HTERT RPE-1 (cell line): Measurements from ENCODE around the gene ABCD1.
"Not testable (repeated sequence)": the region's sequence is repeated elsewhere in the genome, so short reads cannot be mapped to it uniquely, and the experiment has no call there.

ENCODE experiments used
- in situ Hi-C: fragments of 300-500 bp; cut with MboI; formaldehyde crosslinking; loops from 4 replicates; pipeline ENCODE4 v1.14.3; 2020; ENCODE audit warnings: low sequenced_read_pairs

The ABCD1 gene

DNA sequence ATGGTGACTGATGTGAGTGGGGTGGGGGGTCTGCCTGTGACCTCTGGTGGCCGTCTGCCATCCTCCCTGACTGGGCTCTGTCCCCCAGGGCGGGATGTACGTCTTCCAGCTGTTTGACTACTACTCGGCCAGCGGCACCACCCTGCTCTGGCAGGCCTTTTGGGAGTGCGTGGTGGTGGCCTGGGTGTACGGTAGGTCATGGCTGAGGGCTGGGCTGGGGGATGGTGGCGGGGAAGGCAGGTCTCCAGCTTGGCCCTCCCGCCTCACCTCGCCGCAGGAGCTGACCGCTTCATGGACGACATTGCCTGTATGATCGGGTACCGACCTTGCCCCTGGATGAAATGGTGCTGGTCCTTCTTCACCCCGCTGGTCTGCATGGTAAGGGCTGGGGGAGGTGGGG is 30.4 kb upstream of the ABCD1 start:
- in situ Hi-C loops = not testable (repeated sequence)

DNA sequence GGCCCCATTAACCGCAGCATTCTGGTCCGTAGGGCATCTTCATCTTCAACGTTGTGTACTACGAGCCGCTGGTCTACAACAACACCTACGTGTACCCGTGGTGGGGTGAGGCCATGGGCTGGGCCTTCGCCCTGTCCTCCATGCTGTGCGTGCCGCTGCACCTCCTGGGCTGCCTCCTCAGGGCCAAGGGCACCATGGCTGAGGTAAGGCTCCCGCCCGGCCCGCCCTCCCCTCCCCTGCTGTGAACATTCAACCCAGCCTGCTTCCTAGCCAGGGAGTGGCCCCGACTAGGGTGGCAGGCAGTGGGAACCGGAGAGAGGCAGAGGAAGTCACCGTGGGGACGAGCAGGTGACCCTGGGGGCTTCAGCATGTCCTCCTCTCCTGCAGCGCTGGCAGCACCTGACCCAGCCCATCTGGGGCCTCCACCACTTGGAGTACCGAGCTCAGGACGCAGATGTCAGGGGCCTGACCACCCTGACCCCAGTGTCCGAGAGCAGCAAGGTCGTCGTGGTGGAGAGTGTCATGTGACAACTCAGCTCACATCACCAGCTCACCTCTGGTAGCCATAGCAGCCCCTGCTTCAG is 29.9 kb upstream of the ABCD1 start:
- in situ Hi-C loops = no loop called here

DNA sequence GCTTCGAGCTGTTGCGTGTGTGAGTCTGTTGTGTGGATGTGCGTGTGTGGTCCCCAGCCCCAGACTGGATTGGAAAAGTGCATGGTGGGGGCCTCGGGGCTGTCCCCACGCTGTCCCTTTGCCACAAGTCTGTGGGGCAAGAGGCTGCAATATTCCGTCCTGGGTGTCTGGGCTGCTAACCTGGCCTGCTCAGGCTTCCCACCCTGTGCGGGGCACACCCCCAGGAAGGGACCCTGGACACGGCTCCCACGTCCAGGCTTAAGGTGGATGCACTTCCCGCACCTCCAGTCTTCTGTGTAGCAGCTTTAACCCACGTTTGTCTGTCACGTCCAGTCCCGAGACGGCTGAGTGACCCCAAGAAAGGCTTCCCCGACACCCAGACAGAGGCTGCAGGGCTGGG is 28.6 kb upstream of the ABCD1 start:
- in situ Hi-C loops = no loop called here

DNA sequence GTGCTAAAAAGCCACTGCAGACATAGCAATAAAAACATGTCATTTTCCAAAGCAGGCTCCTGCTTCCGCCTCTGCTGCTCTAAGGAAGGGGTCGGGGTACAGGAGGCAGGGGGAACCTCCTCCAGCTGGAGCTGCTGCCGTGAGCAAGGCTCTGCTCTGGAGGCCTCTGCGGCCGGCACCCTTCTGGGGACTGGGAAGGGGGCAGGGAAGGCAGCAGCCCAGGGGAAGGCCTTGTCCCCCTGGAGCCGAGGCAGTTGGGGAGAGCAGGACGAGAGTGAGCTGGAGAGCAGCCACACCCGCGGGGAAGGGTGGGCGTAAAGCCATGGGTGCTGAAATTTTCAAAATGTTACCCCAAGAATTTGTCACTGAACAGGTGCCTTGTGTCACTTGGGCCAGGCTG is 28.1 kb upstream of the ABCD1 start:
- in situ Hi-C loops = not testable (repeated sequence)

DNA sequence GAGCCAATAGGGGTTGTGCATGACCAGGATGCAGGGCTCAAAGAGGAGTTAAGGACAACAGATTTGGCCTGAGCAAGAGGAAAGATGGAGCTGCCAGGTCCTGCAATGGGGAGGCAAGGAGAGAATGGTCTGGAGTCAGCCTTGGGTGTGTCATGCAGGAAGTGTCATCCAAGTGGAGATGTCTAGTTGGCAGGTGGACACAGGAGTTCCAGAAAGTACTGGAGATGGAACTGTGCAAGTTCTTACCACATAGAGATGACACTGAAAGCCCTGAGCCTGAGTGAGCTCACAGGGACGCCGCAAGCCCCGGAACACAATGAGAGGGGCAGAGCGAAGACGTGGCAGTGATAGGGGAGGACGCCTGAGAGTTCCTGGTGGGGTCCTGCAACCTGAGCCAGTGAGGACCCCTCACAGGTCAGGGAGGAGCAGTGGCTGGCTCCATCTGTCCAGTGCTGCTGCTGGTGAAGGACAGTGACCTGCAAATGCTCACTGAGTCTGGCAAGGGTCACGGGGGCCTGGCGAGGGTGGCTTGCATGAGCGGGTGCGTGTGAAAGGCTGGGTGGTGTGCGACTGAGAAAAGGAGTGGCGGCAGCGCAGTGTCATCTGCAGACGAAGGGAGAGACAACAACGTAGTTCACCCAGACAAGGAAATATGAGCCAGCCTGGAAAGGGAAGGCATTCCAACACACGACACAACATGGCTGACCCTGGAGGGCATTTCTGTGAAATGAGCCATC is 27.5 kb upstream of the ABCD1 start:
- in situ Hi-C loops = not testable (repeated sequence)

DNA sequence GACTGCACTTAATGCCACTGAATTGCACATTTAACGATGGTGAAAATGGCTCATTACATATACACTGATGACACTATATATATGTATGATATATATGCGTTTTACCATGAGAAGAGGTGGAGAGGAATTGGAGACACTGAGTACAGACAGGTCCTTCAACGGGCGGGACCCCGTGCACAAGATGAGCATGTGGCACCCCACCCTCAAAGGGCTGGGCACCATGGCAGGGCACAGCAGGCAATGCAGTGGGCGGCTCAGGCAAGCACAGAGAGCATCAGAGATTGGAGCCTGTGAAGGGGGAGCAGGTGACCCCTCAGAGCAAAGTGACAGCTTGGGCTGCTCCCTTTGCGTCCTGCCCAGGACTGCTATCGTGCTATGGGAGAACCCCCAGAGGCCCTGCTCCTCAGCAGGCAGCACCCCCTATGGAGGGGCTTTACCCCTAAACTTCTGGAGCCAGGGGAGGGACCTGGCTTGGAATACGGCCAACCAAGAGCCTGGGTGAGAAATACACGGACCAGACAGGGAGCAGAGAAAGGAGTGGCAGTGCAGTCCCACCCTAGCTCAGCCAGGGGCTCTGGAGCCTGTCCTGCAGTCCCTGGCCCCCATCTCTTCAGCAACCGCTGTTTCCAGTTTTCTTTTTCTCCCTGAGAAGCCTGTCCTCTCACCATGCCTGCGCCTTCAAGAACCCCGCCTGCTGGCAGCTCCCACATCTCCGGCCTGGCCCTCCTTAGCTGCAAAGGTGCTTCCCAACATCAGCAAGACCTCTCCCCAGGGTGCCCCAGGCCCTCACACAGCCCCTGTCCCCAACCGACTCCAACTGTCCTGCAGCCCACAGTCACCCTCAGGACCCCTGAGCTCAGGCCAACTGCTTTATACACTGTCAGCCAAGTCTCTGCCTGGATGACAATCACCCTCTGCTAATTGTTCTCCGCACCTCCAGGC is 26.5 kb upstream of the ABCD1 start:
- in situ Hi-C loops = no loop called here

DNA sequence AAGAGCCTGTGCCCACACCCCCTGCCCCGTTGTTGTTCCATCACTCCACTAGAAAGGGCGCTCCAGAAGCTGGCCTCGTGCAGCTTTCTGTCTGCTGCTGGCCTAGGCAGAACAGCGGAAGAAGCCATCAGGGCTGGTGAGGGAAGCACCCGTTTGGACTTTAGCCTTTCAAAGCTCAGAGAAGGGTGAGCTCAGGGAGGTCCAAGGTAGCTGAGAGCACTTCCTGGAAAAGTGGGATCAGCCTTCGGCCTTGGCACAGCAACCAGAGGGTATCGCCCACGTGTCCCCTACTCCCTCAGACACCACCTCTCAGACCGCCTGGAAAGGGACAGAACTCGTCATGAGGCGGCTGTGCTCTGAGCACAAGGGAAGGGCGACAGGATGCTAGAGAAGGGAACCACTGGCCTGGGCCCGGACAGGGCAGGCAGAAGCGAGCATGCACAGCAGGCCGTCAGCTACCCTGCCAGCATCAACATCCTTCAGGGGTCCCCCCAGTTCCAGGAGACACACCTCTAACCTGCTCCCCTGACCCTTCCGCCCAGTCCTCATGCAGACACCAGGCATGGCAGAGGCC is 25.4 kb upstream of the ABCD1 start:
- in situ Hi-C loops = not testable (repeated sequence)

DNA sequence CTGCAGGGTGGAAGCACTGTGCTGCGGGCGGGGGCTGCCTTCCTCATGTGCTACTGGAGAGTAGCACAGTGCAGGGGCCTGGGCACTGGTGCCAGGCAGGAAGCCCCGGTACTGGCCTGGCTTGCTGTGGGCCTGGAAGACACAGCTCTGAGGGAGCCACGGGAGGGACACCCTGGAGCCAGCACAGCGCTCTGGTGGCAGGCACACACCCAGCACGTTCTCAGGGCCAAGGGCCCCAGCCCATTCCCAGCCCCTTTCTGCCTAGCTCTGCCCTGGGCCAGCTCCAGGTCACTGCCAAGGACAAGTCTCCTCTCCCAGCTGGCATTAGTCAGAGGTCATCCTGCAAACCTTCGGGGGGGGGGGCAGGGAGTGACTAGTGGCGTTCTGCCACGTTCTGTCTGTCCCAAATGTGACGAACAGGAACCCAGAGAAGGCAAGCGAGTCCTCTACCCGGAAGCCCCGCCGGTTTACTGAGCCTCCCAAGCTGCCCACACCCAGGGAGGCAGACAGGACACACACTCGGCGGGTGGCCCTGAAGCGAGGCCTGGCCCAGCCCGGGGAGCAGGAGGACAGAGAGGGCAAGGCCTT is 24.8 kb upstream of the ABCD1 start:
- in situ Hi-C loops = not testable (repeated sequence)

DNA sequence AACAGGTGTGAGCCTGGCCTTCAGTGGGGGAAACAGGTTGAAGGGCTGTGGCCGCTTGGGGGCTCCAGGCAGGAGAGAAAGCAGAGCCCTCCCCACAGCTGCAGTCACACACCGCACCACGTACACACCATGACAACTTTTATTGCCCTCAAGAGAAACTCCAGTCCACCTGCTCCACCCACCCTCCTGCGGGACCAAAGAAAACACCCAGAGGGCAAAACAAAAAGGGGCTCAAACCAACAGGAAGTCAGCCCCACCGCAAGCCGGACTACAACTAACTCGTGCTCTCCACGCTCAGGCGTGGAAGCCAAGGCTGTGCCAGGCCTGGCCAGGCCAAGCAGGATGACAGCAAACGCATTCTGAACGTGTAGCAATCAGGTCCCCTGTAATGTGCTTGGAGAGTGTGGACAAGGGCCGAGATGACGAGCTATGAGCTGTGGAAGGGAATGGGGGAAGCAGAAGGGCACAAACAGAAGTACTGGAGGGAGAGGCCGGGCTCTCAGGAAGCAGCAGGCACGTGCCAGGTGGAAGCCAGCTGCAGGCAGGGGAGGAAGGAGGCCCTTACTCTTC is 24.2 kb upstream of the ABCD1 start:
- in situ Hi-C loops = no loop called here

DNA sequence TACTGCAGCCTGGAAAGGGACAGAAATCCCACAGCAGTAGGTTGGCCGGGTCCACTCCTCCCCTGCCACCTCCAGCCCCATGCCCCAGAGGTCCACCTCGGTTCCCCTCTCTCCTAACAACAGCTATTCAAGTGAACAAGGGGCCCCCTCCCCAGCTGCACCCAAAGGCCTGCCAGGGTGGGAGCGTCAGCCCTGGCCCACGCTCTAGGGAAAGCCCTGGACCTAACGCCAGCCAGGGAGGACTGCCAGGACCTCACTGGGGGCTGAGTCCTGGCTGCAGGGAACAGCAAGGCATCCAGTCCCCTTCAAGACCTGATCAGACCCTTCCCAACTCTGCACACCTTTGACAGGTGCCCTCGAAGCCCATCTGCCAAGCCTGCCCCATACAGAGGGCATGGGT is 23.7 kb upstream of the ABCD1 start:
- in situ Hi-C loops = no loop called here

DNA sequence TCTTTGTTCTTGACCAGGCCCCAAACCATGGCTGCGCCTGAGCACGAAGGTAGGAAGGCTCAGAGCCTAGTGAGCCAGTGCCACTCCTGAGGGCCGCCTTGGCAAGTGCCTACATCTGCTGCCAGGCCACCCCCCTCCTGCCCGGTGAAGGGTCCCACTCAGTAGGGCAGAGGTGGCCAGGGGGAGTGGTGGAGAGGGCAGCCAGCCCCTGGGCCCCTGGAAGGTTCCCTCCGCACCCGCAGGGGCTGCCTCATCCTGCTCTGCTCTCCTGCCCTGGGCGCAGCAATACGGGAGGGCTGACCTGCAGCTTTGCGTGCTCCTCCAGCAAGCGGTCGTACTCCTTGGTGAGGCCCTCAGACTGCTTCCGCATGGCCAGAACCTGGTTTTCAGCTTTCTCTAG is 22.9 kb upstream of the ABCD1 start:
- in situ Hi-C loops = no loop called here

DNA sequence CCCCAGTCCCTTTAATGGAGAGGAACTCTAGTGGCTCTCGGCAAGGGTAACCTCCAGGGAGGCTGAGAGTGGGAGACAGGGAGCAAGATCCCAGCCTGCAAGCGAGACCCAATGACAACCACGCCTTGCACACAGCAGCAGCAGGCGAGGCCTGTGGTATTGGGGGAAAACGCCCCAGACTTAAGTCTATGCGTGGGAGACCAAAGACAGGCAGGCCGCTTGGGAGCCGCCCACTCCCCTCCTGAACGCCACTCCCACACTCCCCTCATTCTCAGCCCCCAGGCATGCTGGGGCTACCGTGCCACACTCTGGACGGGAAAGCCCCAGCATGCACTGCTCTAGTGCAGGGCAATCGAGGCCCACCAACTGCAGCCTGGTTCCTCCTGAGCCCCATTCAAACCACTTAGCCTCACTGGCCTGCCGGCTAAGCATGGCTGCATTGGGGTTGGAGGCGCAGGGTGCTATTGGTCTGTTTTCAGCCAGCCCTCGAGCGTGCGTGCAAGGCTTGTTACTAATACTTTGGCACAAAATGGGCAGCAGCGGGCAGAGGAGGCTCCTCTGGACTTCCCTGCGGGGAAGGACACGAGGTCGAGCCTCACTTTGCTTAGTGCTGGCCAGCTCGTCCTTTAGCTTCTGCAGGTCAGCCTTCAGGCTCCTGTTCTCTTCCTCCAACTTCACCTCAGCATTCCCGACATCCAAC is 22.2 kb upstream of the ABCD1 start:
- in situ Hi-C loops = no loop called here

DNA sequence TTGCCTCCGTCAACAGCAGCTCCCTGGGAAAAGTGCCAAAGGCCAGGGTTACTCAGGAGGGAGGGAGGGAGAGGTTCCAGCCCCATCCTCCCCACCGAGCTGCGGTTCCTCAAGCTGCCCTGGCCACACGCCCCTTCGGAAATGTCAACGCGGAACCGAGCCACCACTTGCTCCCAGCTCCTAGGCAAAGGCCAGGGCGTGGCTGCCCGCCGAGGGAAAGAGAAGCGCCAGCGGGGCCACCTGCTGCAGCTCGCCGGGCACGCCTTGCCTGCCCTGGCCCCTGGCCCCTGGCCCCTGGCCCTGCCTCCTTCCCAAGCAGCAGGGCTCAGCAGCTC is 21.7 kb upstream of the ABCD1 start:
- in situ Hi-C loops = no loop called here

DNA sequence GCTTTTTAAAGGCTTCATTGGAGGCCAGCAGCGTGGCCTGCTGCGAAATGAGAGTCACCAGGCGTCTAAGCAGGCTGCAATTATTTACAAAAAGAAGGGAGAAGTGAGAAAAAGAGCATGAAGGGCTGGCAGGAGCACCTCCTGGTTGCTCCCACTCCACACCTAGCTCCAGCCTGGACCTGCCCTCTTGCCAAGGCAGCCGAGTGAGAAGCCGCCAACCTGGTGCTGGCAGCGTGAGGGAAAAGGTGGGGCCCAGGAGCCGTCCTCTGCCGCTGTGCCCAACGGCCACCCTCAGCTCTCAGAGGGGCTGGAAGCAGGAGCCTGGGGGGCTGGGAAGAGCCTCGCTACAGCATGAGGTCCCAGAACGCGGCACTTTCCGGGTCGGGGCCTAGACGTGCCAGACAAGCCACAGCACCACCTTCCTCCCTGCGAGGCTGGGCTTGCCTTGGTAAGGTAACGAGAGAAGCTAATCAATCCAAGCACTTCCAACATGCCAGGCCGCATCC is 20.6 kb upstream of the ABCD1 start:
- in situ Hi-C loops = no loop called here

DNA sequence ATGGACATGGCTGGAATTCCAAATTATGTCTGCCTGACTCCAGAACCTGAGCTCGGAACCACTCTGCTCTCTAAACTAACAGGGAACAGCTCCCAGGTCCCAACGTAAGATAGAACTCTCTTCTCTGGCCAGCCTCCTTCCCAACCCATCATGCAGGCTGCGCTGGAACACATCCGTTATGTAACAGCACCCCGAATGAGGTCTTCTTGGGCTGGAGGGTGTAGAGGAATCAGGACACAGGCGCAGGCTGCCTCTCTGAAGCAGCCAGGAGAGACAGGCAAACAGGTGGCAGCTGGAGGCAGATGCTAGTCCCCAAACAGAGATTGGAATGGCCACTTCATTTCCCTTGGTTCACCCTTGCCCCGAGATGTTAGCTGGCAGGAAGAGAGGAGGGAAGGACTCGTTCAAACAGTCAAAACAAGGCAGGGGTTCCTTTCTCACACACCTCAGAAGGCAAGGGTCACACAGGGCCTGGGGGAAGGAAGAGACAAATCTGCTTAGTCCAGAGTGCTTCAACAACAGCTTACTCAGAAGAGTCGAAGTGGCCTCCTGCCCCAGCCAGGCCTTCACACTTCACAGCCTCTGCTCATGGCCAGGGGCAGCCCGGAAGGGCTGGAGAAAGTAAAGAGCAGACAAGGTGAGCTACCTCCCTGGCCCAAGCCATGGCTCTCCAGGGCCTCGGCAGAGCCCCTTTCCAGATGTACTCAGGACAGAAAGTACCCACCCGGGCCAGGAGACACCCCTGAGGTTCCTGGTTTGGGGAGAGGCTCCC is 19.8 kb upstream of the ABCD1 start:
- in situ Hi-C loops = not testable (repeated sequence)

DNA sequence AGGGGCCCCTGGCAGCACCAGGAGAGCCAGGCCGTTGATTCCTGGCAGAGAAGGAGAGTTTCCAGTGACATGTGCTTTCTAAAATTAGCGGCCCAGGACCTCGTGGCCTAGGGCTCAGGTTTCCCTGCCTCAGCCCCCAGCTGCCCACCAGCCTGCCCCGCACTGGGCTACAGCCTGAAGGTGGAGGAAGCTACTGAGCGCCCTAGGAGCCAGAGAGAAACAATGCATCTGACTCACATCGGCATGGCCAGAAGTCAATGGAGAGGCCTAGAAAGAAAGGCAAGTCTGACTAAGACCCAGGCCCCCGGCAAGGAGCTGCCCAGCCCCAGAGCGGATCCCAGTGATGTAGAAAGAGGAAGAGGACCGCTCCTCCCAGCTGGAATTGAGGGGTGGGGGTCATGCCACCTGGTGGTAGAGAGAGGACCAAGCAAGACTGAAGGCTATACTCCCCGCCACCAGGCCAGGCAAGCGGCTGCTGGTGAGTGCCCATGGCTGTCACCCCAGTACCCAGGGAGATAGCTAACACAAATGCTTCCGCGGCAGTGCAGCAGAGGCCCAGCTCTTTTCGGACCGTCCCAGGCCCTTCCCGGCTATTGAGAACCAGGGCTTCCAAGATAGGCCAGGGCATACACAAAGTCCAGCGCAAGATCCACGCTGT is 19.1 kb upstream of the ABCD1 start:
- in situ Hi-C loops = not testable (repeated sequence)

DNA sequence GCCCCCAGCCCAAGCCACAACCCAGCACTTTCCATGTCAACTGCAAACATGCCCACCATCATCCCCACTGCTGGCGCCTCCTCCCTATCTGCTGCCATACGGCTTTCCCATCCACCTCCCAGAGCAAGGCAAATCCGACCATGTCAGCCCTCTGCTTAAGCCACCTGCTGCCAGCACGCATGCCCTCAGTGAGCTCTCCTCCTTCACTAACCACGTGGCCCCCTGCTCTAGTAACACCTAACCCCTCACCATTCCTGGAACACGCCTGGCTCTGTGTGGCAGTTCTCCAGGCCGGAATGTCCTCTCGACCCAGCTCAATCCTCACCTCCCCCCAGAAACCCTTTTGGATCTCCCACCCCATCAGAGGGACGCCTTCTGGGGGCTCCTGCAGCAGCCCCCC is 17.9 kb upstream of the ABCD1 start:
- in situ Hi-C loops = no loop called here

DNA sequence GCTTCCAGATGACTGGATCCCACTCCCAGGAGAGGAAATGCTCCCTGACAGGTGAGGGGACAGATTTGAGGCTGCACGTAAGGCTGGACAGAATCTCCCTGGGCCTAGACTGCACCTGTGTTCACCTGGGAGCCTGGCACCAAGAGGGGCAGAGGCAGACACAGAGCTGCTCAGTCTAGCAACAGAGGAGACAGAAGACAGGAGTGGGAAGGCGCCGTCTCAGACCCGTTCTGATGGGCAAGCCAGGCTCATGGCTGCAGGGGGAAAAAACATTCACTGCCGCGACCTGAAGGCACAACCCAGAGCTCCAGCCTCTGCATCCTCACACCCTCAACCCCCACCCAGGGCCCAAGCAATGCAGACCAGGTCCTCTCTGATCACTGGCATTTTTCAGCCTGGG is 17.2 kb upstream of the ABCD1 start:
- in situ Hi-C loops = no loop called here

DNA sequence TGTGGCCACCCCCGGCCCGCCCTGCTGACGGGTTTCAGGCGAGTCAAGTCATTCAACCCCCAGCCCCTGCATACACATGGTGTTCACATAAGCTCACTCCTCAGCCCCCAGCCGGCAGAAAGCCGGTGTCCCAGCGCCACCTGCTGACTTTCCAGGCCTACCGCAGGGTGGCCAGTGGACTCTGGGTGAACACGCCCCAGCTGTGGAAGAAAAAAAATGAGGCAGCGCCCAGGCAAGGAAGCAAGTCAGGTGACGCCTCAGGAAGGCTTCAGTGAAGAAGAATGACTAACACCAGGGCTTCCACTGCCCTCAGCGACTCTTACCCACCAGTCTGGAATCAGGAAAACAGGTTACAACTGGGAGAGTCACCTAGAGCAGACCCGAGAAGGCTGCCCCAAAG is 16.2 kb upstream of the ABCD1 start:
- in situ Hi-C loops = no loop called here
